Measurements from ENCODE around the gene FMNL2. TPM values are rescaled to one million over a fixed set of nuclear protein-coding genes. Genes with fewer than 3 reads are reported as not detected.
"Not testable (repeated sequence)": the region's sequence is repeated elsewhere in the genome, so short reads cannot be mapped to it uniquely, and the experiment has no call there.

The FMNL2 gene
- total RNA-seq, 2 donors from 2014 or later: 35.5 to 45.0 TPM

DNA sequence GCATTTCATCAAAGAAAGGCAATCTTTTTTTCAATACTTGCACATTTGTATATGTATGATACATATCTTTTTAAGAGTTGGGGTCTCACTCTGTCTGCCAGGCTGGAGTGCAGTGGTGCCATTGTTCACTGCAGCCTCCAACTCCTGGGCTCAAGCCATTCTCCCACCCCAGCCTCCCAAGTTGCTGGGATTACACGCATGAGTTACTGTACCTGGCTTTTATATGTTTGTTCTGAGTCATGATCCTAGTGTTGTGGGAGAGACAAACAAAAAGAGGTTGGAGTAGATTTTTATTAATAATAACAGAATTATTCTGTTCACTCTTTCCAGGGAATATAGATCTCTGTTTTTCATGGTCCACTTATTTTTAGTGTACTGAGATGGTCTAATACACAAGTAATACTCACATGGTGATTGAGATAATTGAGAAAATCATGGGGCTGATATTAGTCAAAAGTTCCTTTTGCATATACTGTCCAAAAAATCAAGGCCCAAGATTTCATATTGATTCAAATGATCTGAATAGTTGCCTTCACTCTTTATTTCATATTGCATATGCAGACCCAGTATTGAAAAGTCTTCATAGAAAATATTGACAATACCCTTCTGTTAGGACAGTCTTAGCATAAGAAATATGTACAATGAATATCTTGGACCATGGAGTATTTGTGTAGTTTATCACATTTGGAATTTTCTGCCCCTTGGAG, 138.3 kb downstream of the FMNL2 start:
- no peak for DNase-seq (ENCODE audit: low spot score)
- intact Hi-C loops (cut with DNase I): no loop called here

DNA sequence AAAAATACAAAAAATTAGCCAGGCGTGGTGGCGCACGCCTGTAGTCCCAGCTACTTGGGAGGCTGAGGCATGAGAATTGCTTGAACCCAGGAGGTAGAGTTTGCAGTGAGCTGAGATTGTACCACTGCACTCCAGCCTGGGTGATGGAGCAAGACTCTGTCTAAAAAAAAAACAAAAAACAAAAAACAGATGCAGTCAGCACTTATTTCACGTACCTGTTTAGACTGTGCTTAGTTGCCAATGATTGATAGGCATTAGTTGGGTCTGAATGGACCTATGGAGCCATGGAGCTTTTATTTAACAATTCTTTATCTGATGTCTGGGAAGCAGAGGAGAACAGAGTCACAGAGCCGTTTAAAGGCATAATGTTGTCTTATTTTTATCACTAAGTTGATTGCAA, 139.5 kb downstream of the FMNL2 start:
- DNase-seq (ENCODE audit: low spot score); intact Hi-C loops (cut with DNase I): not testable (repeated sequence)

DNA sequence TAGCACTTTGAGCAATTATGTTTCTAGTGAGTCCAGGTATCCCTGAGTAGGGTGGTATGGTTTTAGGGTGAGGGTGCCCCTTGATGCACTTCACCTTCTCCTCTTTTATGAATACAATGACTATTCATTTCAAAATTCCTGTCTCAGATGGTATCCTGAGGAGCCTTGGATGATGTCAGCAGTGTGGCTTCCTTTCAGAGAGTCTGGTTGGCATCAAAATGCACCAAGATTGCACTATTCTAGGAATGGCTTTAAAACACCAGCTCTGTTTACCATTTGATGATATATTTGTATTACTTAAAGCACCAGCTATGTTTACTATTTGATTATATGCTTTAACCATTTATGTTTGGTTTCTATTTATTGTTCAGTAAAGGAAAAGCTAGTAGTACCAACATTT, 141.0 kb downstream of the FMNL2 start:
- intact Hi-C loops (cut with DNase I): no loop called here
- DNase-seq (ENCODE audit: low spot score): no peak

DNA sequence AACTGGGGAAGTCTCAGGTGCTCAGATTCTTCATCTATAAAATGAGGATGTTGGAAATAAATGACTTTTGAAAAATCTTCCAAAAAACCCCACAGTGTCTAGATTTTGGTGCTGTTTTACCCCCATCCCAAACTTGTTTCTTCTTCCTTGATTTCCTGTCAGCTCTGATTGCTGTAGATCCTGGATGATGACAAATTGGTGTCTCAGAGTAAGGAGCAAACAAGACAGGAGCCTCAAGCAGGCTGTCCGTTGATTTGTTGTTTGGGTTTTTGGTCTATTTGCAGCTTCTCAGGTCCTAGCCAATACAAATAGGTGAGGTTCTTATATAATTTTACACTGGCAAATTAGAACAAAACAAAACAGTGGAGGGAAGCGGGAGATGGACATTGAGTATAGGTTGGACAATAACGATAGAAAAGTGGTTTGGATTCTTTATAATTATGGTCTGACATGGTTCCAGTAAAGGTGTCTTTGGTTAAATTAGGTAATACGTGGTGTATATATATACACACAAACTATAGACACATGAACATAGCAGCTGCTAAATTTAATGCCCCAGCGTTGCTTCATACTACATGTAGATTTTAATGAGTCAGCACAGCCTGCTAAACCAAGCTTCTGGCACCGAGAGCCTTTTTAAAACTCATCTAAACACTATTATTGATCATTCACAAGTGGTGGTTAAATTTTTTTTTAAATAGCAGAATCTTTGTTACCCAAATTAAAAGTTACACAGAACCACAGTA, 142.5 kb downstream of the FMNL2 start:
- intact Hi-C loops (cut with DNase I): no loop called here
- DNase-seq (ENCODE audit: low spot score): no peak

DNA sequence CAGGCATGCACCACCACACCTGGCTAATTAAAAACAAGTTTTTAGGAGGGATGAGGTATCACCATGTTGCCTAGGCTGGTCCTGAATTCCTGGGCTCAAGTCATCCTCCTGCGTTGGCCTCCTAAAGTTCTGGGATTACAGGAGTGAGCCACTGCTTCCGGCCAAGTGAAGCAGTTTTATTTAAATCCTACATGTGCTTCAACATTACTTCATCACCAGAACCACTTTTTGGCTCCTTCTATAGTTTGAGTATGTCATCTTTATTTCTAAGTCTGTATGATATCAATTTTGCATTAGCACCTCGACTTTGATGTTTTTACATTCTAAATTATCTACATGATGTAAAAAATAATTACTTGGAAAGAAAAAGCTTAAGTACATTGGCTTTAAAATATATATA, 144.3 kb downstream of the FMNL2 start:
- DNase-seq (ENCODE audit: low spot score): no peak
- intact Hi-C loops (cut with DNase I): no loop called here

DNA sequence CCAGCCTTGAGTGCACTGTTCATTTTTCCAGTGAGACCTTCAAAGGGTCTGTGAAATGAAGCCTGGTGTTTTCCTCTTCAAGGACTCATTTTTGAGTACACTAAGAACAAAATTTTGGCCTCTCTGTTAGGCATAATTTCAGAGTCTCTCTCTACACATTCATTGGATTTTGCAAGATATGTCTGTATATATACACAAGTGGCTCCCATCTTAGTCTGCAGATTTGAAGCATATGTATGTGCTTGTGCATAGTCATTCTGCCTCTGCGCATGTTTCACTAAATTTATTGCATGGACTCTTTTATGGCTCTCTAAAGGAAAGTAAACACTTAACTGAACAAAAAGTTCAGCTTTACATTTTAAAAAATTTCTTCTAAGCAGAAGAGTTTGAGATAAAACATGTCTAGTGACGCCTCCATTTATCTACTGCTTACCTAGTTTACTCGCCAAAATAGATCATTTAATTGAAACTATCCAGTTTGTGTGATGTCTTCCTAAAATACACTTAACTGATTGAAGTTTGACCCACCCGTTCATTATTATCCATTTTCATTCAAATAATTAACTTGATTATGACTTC, 145.9 kb downstream of the FMNL2 start:
- intact Hi-C loops (cut with DNase I): no loop called here
- DNase-seq (ENCODE audit: low spot score): no peak

DNA sequence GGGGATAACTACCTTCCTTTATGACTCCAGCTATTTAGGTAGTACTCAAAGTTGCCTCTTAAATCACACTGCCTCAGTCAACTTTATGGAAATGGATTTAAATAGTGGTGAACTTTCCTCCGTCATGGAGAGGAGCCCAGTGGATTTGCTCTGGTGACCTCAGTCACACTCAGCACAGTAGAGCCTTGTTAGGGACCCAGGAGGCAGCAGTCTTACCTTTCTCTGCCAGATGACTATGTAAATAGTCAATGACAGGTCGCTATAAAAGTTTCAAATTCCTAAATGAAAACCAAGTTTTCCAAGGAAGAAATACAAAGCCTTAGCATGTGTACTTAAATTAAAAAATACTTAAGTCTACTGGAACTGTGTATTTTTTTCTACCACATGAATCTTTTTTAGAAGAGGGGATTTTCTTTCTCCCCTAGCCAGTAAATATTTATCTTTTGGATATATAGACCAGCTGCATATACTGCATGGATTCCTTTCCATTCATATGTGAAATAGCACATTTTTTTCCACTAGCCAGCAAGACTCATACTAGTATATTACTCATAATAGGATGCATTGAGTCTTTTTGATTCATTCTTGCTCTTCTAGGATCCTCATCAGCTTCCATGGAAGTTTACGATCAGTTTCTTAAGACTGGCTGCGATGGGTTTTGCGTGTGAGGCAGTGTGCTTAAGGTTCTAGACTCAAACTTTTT, 147.1 kb downstream of the FMNL2 start:
- intact Hi-C loops (cut with DNase I): no loop called here
- DNase-seq (ENCODE audit: low spot score): no peak

DNA sequence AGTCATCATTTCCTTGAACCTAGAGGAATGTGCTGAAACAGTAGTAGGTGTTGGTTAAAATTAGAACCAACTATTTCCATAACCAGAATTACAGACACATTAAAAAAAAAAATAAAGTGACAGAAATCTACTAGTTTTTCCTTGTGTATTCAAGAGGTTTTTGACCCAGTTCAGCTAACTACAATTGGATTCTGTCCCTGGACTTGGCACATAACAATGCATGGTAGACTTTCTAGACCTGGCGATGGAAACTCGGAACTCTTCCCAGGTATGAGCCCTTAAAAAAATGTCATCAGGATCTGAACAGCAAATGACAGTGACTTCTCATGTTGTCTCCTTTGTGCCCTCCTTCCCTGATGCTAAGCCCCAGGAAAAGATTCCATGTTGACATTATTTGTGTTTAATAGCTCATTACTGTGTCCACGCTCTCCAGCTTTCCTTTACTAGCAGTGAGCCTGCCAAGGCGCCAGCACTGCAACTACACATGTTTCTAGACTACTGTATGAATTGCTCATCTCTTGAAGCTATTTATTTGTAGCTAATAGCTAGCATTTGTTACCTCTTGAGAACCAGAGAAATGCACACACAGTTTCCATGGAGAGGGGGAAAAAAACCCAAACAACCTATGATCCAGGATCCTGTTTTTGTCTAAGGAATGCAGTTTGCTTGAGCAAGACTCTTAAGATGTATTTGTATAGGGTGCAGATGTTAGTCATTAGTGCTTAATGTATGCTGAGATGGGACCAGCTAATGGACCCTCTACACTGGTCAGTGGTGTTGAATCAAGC, 148.5 kb downstream of the FMNL2 start:
- DNase-seq (ENCODE audit: low spot score): no peak
- intact Hi-C loops (cut with DNase I): no loop called here

DNA sequence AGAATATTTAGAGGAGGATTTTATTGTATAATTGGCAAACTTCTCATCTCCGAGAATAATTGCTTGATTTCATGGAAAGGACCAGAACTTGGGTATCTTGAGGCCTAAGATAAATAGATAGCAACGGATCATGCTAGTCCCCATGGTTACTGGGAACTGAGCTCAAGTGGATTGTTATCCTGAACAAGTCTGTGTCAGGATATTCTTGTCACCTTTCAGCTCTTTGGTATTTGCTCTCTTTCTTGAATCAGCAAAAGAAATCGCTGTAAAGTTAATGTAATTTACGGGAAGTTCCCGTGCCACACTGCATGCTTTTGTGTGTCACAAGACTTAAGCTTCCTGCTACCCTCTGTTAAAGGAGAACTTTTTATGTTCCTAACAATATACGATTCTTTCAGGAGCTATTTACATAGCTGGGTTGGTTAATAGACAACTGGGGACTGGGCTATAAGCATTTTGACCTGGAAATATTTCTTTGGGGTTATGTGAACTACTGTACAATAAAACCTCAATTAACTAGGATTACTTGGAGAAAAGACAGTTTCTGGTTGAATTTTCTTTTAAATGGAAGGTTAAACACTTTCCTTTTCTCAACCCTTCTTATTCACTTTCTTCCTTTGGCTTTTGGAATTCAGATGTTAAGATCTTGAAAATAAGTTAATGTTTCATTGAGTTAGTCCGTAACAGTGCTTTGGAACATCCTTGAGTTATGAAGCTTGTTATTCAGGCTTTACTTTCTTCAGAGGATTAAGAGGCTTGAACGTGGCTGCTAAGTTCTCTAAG, 151.2 kb downstream of the FMNL2 start:
- intact Hi-C loops (cut with DNase I): no loop called here
- DNase-seq (ENCODE audit: low spot score): no peak

DNA sequence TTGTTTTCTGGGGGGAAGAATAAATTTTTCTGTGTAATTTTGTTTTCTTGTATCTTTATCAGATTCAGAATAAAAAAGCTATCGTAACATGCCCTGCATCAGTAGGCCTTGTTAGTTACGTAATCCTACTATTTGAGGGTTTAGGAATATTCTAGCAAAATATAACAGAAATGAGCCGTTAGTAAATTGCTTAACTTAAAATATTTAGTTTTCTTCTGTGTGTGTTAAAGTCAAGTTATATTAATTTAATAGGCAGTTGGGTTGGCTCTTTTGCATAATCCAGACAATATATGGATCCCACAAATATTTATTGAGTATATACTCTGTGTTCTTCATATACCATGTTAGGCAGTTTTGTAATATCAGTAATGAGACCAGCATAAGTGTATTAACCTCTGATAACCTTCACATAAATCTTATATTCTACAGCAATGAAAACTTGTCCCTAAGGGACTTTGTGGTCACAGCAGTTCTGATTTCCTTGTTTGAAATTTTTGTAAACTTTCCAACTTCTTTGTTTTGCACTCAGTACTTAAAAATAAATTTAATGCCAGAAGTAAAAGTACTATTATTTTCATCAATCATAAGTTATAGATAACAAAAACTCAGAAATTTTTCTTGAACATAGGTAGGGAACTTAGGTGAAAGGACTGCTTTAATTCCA, 151.9 kb downstream of the FMNL2 start:
- intact Hi-C loops (cut with DNase I): no loop called here

DNA sequence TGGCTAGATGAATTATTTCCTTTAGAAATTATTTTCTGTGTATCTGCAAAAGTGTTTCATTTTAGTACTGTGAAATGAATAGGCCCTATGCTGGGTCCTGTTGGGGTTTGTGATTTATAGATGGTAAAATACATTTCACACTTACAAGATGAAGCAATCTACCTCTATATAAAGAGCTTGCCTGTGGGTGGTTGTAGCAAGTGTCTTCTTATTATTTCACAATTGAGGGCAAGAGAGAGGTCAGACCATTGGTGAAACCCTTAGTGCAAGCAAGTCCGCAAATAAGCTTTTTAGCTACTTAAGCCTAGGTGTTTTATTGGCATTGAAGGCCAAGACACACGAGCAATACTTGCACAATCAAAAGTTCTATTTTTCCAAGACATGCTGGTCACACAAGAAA, 153.1 kb downstream of the FMNL2 start:
- DNase-seq (ENCODE audit: low spot score): no peak
- intact Hi-C loops (cut with DNase I): no loop called here

More for the DNA sequence above, 151.9 kb downstream of the FMNL2 start:
- DNase-seq (ENCODE audit: low spot score): no peak

DNA sequence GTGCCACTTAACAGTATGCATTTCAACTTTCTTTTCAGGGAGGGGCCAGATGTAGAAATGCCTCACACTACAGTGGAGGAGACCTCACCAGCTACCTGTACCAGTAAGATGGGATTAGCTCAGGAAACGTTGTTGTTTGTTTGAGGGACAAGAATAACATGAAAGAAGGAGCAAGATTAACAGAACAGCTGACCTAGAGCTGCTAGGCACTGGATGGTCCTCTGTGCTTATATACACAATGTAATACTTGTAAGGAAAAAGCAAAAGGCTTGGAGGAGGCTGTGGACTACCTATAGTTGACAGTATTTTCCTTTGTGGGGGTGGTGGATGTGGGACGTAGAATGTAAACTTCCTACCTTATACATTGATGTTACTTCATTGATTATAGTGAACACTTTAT, 154.4 kb downstream of the FMNL2 start:
- intact Hi-C loops (cut with DNase I): no loop called here
- no peak for DNase-seq (ENCODE audit: low spot score)

DNA sequence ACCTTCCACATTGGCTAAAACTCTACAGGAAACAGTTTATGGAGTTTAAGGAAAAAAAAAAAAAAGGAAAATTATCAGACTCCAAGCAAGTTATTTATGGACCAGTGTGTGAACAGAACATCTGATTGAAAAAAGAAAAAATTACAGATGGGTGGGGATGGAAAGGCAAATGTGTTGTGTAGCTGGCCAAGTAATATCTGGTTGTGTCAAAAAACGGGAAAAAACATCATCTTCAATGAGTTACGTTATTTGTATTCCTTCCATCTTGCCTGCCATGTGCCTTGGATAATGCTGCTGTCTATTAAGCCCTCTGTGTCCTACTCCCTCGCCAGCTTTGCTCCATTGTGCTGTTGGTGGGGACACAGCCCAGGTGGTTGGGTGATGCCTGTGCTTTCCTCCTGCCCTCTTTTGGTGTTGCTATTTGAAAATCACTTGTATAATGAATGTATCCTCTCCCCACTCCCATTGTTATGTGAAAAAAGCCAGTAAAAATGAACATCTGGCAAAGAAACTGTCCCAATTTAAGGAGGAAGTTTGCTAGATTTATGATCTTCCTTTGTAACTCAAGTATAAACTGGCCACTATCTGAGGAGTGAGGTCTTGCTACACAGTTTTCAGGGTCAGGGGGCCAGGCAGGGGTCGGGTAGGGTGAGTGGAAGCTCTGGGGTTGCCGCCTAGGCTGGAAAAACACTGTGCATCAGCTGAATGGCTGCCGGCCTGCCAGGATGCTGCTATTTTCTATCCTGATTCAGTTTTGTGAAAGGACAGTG, 155.9 kb downstream of the FMNL2 start:
- DNase-seq (ENCODE audit: low spot score): peak; percentile 86
- intact Hi-C loops (cut with DNase I): no loop called here

DNA sequence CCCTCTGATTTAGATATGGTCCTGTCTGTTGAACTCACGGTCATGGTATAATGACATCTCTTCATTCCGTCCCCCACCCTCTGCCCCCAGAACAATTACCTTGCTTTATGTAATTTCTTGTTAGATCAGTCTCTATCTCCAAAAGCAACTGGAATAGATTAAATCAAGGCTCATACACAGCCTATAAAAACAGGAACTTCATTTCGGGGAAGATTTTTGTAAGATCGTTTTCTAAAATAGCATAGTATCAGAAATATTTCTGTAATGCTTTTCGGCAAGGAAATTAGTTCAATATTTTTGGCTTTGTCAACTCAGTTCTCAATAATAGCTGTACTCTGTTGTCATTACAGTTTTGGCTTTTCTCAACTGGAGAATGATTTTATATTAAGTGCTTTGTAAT, 157.2 kb downstream of the FMNL2 start:
- intact Hi-C loops (cut with DNase I): no loop called here
- no peak for DNase-seq (ENCODE audit: low spot score)

DNA sequence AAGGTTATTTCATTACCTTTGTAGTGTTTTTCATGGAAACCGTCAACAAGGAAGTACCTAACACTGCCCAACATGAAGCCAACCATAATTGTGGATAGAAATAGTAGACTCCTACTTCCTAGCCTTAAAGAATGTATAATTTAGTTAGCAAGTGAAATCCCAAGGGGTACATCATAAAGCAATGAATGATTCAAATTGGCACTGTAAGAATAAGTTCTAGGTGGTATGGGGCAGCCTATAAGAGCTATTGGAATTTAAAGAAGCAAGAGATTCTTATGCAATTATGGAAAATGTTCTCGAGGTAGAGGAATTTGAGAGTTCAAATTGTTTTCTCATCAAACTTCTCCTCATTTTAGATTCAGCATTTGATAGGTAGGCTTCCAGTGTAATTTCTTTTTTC, 157.9 kb downstream of the FMNL2 start:
- intact Hi-C loops (cut with DNase I): no loop called here
- no peak for DNase-seq (ENCODE audit: low spot score)

DNA sequence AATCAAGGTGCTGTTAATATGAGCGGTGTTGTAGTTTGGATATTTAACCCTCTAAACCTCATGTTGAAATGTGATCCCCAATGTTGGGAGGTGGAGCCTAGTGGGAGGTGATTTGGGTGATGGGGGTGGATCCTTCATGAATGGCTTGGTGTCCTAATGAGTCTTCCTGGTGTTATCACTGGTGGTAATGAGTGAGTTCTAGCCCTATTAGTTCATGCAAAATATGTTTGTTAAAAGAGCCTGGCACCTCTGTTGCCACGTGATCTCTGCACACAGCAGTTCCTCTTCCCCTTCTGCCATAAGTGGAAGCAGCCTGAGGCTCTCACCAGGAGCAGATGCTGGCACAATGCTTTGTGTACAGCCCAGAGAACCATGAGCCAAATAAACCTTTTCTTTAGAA, 158.4 kb downstream of the FMNL2 start:
- DNase-seq (ENCODE audit: low spot score): no peak
- intact Hi-C loops (cut with DNase I): no loop called here

DNA sequence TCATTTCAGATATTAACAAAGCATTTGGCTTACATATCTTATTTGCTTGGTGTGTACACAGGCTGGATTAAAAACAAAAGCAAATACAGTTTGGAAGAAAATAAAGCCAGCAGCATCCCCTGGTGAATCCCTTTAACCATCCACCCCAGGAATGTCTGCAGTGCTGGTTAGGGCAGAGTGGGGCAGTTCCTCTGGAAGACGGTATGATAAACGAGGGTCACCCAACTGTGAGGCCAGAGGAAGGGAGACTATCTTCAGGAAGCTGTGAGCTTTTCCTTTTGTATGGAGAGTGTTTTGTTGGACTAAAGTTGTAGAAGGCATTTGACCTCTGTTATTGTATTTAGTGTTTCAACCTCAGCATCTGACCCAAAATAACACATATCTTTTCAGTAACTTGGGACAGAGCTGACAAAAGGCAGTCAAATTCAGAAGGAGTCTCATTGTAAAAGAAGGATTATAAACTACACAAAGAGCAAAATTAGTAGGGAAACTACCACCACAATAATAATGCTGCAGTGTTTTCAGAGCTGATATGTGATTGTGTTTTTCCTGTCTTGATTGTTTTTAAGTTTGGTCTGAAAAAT, 159.1 kb downstream of the FMNL2 start:
- intact Hi-C loops (cut with DNase I): no loop called here
- no peak for DNase-seq (ENCODE audit: low spot score)

Measured in posterior vena cava (tissue), 2 donors.